Gastroesophageal sphincter (tissue), 4 donors: ENCODE results near the gene DONSON. TPM values are rescaled to one million over a fixed set of nuclear protein-coding genes. Genes with fewer than 3 reads are reported as not detected.

Experiments used
- ATAC-seq: fragments of 150-250 bp; one replicate; pipeline ENCODE4 v1.9.1; 2016; ENCODE audit warnings: mild to moderate bottlenecking, moderate library complexity
- H3K27ac ChIP-seq, 4 donors: fragments of 200-600 bp; sonication (generic) in 3 of 4; 1 replicate in 3 of 4; 2 replicates in 1 of 4; pipeline ENCODE4 v1.5.1; 2016 to 2019
- H3K27me3 ChIP-seq: fragments of 200-600 bp; sonication (generic); one replicate; pipeline ENCODE4 v1.5.1; 2019
- H3K36me3 ChIP-seq, 2 donors: fragments of 200-600 bp; sonication (generic); one replicate each; pipeline ENCODE4 v1.5.1; 2019; ENCODE audit warnings: control low read depth in 1 of 2
- H3K4me1 ChIP-seq, 3 donors: fragments of 200-600 bp; sonication (generic); 1 replicate in 2 of 3; 2 replicates in 1 of 3; pipeline ENCODE4 v1.5.1; 2016 to 2019; ENCODE audit warnings: control low read depth in 2 of 3
- H3K4me3 ChIP-seq, 2 donors: fragments of 200-600 bp; sonication (generic); one replicate each; pipeline ENCODE4 v1.5.1; 2019; ENCODE audit warnings: mild to moderate bottlenecking in 1 of 2, moderate library complexity in 1 of 2
- H3K9me3 ChIP-seq, 3 donors: fragments of 200-600 bp; sonication (generic); one replicate each; pipeline ENCODE4 v1.5.1; 2017 to 2019; ENCODE audit warnings: control low read depth in 2 of 3
- EP300 ChIP-seq: sonication (generic); formaldehyde crosslinking; IDR thresholded peaks from one replicate; pipeline ENCODE4 v1.6.1; 2017; ENCODE audit warnings: antibody characterized with exemption, mild to moderate bottlenecking
- POLR2A ChIP-seq, 2 donors: fragments of 450-650 bp; IDR thresholded peaks; one replicate each; pipeline ENCODE4 v1.6.1; 2017; ENCODE audit warnings: antibody characterized with exemption in 2 of 2, mild to moderate bottlenecking in 2 of 2, moderate library complexity in 1 of 2
- POLR2AphosphoS5 ChIP-seq: sonication (generic); formaldehyde crosslinking; IDR thresholded peaks from one replicate; pipeline ENCODE4 v1.6.1; 2017; ENCODE audit warnings: antibody characterized with exemption
- WGBS, 2 donors: methylation state at CpG; one replicate each; pipeline ENCODE4 v1.1.5; 2018; ENCODE audit warnings: low coverage in 1 of 2; 5-methylcytosine and 5-hydroxymethylcytosine counted together
- total RNA-seq, 4 donors: library from RNA; depleted of rRNA; stranded (reverse); fragments of >200 nt; gene quantifications; one replicate each; pipeline ENCODE4 v1.1.0, GENCODE V29; 2016
- TF ChIP-seq, protein P1 (sequence below), 4 experiments: fragments of 200-600 bp in 2 of 4; fragments of 450-650 bp in 2 of 4; sonication (generic) in 1 of 4; IDR thresholded peaks; one replicate each; pipeline ENCODE4 v1.5.1; 2017 to 2019; ENCODE audit warnings: antibody characterized with exemption in 4 of 4, mild to moderate bottlenecking in 2 of 4, moderate library complexity in 2 of 4

DONSON gene
- total RNA-seq, 4 donors from 2014 or later: 3.1 to 7.2 (median 4.7) TPM

DNA sequence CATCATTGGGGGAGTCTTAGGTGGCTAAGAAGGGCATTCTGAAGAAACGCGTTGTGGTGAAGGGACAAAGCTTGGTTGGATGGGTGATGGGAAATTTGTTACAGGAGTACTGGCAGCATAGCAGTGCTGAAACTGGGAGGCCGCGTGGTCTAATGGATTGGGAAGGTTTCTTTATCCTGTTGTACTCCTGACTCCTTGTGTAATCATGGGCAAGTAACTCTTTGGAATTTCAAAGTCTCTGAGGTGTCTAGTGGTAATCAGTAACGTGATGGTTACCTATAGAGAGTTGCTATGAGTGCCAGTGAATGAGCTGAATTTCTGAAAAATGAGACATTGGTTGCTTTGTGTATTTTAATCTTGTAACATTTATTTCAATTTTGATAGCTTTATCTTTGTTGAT is 18.5 kb downstream of the DONSON start:
- ATAC-seq: no peak
- Histone ChIP-seq H3K27ac (peak overlapping the region in 1 of 4 donors; percentile 8), H3K4me1 (peaks cover 0 to 57% (median 4%) of the 10 kb centered on the region in 3 donors), H3K27me3 (no peaks in the 10 kb centered on the region), H3K4me3 (no peak overlapping the region), H3K9me3 (no peaks in the 10 kb centered on the region), H3K36me3 (peaks cover 3 to 77% of the 10 kb centered on the region in 2 donors)
- TF ChIP-seq EP300 (no peak), POLR2A (IDR thresholded peaks at IDR 0.05) (no peak), POLR2AphosphoS5 (no peak)
- TF ChIP-seq, protein P1, sequence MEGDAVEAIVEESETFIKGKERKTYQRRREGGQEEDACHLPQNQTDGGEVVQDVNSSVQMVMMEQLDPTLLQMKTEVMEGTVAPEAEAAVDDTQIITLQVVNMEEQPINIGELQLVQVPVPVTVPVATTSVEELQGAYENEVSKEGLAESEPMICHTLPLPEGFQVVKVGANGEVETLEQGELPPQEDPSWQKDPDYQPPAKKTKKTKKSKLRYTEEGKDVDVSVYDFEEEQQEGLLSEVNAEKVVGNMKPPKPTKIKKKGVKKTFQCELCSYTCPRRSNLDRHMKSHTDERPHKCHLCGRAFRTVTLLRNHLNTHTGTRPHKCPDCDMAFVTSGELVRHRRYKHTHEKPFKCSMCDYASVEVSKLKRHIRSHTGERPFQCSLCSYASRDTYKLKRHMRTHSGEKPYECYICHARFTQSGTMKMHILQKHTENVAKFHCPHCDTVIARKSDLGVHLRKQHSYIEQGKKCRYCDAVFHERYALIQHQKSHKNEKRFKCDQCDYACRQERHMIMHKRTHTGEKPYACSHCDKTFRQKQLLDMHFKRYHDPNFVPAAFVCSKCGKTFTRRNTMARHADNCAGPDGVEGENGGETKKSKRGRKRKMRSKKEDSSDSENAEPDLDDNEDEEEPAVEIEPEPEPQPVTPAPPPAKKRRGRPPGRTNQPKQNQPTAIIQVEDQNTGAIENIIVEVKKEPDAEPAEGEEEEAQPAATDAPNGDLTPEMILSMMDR (IDR thresholded peaks at IDR 0.05): no peak
- 82 to 91% methylated on average over 5 of the region's 5 CpGs for WGBS, 2 donors

DNA sequence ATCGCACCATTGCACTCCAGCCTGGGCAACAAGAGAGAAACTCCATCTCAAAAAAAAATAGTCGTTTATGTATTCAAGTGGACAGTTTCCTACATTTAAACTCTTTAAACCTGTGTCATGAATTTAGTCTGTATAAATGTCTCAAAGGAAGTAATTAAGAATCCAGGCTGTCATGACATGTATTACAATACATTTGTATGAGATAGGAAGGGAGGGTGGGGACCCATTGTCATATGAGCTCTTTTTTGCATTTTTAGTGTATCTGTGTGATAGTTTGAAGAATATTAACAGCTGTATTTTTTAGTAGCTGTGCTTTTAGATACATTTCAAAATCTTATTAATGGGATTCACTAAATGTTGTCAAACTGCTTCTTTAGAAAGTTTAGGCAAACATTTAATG is 20.0 kb downstream of the DONSON start:
- no peaks in the 10 kb centered on the region for H3K9me3 ChIP-seq
- no peak for TF ChIP-seq EP300
- TF ChIP-seq POLR2A (IDR thresholded peaks at IDR 0.05): no peak
- TF ChIP-seq, protein P1 (IDR thresholded peaks at IDR 0.05): no peak
- TF ChIP-seq POLR2AphosphoS5: no peak
- H3K4me3 ChIP-seq: no peak overlapping the region
- no peak overlapping the region for H3K27ac ChIP-seq
- H3K36me3 ChIP-seq: peaks cover 0 to 75% of the 10 kb centered on the region in 2 donors
- no peaks in the 10 kb centered on the region for H3K27me3 ChIP-seq
- H3K4me1 ChIP-seq: peaks cover 0 to 42% (median 4%) of the 10 kb centered on the region in 3 donors
- no peak for ATAC-seq
- 78 to 82% methylated on average over 2 of the region's 2 CpGs for WGBS, 2 donors

DNA sequence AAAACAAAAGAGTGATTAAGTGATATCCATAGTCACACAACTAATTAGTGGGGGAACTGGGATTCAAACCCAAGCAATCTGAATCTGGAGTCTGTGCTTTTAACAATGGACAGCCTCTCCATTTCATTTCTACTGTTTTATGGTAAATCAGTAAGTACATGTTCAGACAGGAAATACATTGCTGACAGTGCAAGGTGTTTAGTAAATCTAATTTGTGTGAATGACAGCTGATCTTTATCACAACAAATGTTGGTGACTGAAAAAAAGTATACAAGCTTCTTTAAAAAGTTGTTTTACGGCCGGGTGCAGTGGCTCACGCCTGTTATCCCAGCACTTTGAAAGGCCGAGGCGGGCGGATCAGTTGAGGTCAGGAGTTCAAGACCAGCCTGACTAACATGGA is 20.6 kb downstream of the DONSON start:
- 73 to 81% methylated on average over 6 of the region's 6 CpGs for WGBS, 2 donors
- Histone ChIP-seq H3K4me3 (no peak overlapping the region), H3K27me3 (no peaks in the 10 kb centered on the region), H3K36me3 (peaks cover 0 to 75% of the 10 kb centered on the region in 2 donors), H3K27ac (no peak overlapping the region), H3K4me1 (peaks cover 0 to 39% (median 4%) of the 10 kb centered on the region in 3 donors), H3K9me3 (no peaks in the 10 kb centered on the region)
- no peak for ATAC-seq
- TF ChIP-seq, protein P1 (IDR thresholded peaks at IDR 0.05): no peak
- TF ChIP-seq POLR2AphosphoS5: no peak
- TF ChIP-seq POLR2A (IDR thresholded peaks at IDR 0.05): no peak
- no peak for TF ChIP-seq EP300

DNA sequence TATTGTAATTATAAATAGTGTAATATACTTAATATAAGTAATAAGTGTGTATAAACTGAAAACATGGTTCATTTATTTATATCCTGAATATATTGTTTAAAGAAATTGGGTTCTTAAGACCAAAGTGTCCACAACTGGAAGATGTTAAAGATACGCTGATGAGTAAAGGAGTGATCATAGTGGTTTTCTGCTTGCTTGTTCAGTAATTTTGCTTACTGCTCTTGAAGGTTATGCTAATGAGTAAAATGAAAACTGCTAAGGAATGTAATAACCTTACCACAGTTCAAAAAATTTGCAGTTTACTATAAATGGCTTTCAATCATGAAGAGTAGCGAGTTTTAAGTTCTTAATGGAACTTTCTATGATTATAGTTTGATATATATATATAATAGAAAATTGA is 22.0 kb downstream of the DONSON start:
- ATAC-seq: no peak
- WGBS, 2 donors: 97 to 100% methylated on average over 2 of the region's 2 CpGs
- peaks cover 0 to 39% (median under 1%) of the 10 kb centered on the region in 3 donors for H3K4me1 ChIP-seq
- TF ChIP-seq POLR2A (IDR thresholded peaks at IDR 0.05): no peak
- TF ChIP-seq POLR2AphosphoS5: no peak
- no peak for TF ChIP-seq EP300
- TF ChIP-seq, protein P1 (IDR thresholded peaks at IDR 0.05): no peak
- peaks cover 0 to 80% of the 10 kb centered on the region in 2 donors for H3K36me3 ChIP-seq
- no peaks in the 10 kb centered on the region for H3K27me3 ChIP-seq
- no peaks in the 10 kb centered on the region for H3K9me3 ChIP-seq
- H3K27ac ChIP-seq: no peak overlapping the region
- H3K4me3 ChIP-seq: no peak overlapping the region

DNA sequence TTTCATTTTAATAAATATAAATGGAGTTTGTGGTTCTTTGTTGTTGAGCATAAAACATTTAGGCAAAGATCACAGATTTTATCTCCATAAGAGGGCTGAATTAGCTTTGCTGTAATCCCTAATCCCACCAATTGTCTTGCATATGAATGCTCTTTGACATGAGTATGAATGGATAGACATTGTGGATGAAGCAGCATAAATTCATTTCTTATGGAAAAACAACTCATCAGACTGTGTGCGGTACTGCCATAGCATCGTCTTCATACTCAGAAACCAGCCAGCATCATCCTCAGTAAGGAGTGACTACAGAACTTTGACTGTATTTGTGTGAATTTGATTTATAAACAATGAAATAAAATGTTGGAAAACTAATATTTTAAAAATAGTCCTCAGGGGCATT is 26.1 kb downstream of the DONSON start:
- no peaks in the 10 kb centered on the region for H3K27me3 ChIP-seq
- TF ChIP-seq, protein P1 (IDR thresholded peaks at IDR 0.05): no peak
- TF ChIP-seq POLR2AphosphoS5 (no peak), POLR2A (IDR thresholded peaks at IDR 0.05) (no peak), EP300 (no peak)
- no peak overlapping the region for H3K27ac ChIP-seq
- H3K9me3 ChIP-seq: no peaks in the 10 kb centered on the region
- no peak for ATAC-seq
- H3K4me3 ChIP-seq: no peak overlapping the region
- peaks cover 8 to 82% of the 10 kb centered on the region in 2 donors for H3K36me3 ChIP-seq
- H3K4me1 ChIP-seq: peaks cover 0 to 59% (median 8%) of the 10 kb centered on the region in 3 donors
- 100% methylated on average over 1 to 2 of the region's 2 CpGs for WGBS, 2 donors
